ENCODE results near the gene TBL1X. TPM values are rescaled to one million over a fixed set of nuclear protein-coding genes. Genes with fewer than 3 reads are reported as not detected.
"Not testable (repeated sequence)": the region's sequence is repeated elsewhere in the genome, so short reads cannot be mapped to it uniquely, and the experiment has no call there.

TBL1X gene
- total RNA-seq, 1 donor from 2014 or later = 15.4 TPM

DNA sequence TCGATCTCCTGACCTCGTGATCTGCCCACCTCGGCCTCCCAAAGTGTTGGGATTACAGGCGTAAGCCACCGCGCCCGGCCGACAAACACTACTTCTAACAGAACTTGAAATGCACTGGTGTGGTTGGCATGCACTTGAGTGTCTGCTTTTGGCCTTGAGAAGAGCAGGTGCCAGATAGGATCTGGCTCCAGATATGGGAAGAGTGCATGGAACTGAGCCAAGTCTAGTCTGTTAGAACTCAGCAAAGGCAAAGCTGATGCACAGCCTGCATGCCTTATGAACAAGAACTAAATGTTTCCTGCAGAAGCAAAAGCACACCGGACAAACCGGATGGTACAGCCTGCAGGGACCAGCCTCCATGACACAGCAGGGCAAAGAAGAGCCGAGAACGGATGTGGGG is 35.1 kb upstream of the TBL1X start:
- no peak for DNase-seq (ENCODE audit: low spot score in 2 of 2)
- Histone ChIP-seq H3K36me3 (no peaks in the 10 kb centered on the region), H3K4me3 (no peak overlapping the region), H3K9me3 (no peaks in the 10 kb centered on the region), H3K27ac (no peak overlapping the region), H3K27me3 (no peaks in the 10 kb centered on the region), H3K4me1 (no peaks in the 10 kb centered on the region)
- intact Hi-C loops (cut with DNase I) = no loop called here
- TF ChIP-seq, protein P1, sequence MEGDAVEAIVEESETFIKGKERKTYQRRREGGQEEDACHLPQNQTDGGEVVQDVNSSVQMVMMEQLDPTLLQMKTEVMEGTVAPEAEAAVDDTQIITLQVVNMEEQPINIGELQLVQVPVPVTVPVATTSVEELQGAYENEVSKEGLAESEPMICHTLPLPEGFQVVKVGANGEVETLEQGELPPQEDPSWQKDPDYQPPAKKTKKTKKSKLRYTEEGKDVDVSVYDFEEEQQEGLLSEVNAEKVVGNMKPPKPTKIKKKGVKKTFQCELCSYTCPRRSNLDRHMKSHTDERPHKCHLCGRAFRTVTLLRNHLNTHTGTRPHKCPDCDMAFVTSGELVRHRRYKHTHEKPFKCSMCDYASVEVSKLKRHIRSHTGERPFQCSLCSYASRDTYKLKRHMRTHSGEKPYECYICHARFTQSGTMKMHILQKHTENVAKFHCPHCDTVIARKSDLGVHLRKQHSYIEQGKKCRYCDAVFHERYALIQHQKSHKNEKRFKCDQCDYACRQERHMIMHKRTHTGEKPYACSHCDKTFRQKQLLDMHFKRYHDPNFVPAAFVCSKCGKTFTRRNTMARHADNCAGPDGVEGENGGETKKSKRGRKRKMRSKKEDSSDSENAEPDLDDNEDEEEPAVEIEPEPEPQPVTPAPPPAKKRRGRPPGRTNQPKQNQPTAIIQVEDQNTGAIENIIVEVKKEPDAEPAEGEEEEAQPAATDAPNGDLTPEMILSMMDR (IDR thresholded peaks at IDR 0.05) = no peak

DNA sequence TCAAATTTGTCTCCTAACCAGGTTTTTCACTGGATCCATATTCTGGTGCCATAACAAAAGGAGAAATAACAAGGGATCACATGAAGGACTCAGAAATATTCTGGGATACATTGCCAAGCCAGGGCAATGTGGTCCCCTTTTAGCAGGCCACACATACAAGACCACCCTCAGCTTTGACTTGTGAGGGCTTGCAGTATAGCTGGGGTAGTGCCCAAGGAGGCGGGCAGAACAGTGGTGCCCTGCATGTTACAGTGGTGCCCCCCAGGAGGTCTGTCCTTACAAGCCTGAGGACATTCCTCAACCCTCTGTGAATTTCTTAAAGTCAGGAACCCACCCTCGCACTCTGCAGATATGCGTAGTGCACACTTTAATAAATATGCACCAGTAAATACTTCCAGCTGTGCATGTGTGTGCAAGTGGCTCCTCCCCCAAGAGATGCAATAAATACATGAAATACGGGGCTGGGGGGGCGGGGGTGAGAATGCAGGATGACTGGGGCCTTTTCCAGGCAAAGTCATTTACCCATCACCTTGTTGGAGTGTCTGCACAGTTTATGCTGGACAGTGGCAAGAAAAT is 34.4 kb upstream of the TBL1X start:
- Histone ChIP-seq H3K4me3 (no peak overlapping the region), H3K27ac (no peak overlapping the region), H3K4me1 (no peaks in the 10 kb centered on the region), H3K27me3 (no peaks in the 10 kb centered on the region), H3K9me3 (no peaks in the 10 kb centered on the region), H3K36me3 (no peaks in the 10 kb centered on the region)
- DNase-seq (ENCODE audit: low spot score in 2 of 2) = no peak
- TF ChIP-seq, protein P1 (IDR thresholded peaks at IDR 0.05) = no peak
- intact Hi-C loops (cut with DNase I) = no loop called here

DNA sequence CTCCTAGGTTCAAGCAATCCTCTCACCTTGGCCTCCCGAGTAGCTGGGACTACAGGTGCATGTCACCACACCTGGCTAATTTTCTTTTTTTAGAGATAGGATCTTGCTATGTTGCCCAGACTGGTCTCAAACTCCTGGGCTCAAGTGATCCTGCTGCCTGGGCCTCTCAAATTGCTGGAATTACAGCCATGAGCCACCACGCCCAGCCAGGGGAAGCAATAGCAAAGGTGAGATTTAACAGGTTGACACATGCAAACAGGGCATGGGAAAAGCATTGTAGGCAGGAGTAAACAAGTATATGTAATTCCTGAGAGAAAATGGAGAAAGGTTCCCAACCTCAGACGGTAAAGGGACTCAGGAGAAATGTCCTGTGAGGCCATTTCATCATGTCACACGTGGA is 33.6 kb upstream of the TBL1X start:
- Histone ChIP-seq H3K27ac (no peak overlapping the region), H3K4me3 (no peak overlapping the region), H3K4me1 (no peaks in the 10 kb centered on the region), H3K9me3 (no peaks in the 10 kb centered on the region), H3K27me3 (no peaks in the 10 kb centered on the region), H3K36me3 (no peaks in the 10 kb centered on the region)
- intact Hi-C loops (cut with DNase I) = no loop called here
- TF ChIP-seq, protein P1 (IDR thresholded peaks at IDR 0.05) = no peak
- DNase-seq (ENCODE audit: low spot score in 2 of 2) = no peak

DNA sequence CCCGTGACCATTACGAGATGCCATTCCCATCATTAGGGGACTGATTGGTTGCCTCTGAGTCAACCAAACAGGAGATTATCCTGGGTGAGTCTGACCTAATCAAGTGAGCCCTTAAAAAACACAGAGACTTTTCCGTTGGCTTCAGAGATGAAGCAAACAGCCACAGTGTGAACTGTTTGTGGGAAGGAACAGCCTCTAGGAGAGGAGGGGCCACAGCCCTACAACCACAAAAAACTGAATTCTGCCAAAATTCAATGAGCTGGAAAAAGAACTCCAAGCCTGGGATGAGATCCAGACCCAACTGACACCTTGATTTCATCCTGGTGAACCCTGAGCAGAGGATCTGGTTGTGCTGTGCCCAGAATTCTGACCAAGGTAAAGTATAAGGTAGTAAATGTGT is 31.3 kb upstream of the TBL1X start:
- intact Hi-C loops (cut with DNase I) = no loop called here

DNA sequence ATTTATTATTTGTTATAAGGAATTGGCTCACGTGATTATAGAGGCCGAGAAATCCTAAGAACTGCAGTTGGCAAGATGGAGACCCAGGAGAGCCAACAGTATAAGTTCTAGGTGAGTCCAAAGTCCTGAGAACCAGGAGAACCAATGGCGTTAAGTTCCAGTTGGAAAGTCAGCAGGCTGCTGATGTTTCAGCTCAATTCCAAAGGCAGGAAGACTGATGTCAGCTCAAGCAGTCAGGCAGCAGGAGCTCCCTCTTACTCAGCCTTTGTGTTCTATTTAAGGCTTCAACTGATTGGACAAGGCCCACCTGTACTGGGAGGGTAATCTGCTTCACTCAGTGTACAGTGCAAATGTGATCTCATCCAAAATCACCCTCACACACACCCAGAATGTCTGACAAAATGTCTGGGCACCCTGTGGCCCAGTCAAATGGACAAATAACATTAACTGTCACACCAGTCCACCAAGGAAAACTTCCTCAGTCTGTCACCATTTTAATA is 30.8 kb upstream of the TBL1X start:
- Histone ChIP-seq H3K27me3 (no peaks in the 10 kb centered on the region), H3K36me3 (no peaks in the 10 kb centered on the region), H3K9me3 (no peaks in the 10 kb centered on the region), H3K27ac (no peak overlapping the region), H3K4me1 (peaks cover 0 to under 1% of the 10 kb centered on the region in 2 donors), H3K4me3 (no peak overlapping the region)
- TF ChIP-seq, protein P1 (IDR thresholded peaks at IDR 0.05) = no peak
- intact Hi-C loops (cut with DNase I) = no loop called here
- no peak for DNase-seq (ENCODE audit: low spot score in 2 of 2)

More for the DNA sequence above, 31.3 kb upstream of the TBL1X start:
- no peaks in the 10 kb centered on the region for H3K4me1 ChIP-seq
- H3K9me3 ChIP-seq = no peaks in the 10 kb centered on the region
- no peak overlapping the region for H3K4me3 ChIP-seq
- H3K36me3 ChIP-seq = no peaks in the 10 kb centered on the region
- no peak for DNase-seq (ENCODE audit: low spot score in 2 of 2)
- no peak overlapping the region for H3K27ac ChIP-seq
- TF ChIP-seq, protein P1 (IDR thresholded peaks at IDR 0.05) = no peak
- H3K27me3 ChIP-seq = no peaks in the 10 kb centered on the region

DNA sequence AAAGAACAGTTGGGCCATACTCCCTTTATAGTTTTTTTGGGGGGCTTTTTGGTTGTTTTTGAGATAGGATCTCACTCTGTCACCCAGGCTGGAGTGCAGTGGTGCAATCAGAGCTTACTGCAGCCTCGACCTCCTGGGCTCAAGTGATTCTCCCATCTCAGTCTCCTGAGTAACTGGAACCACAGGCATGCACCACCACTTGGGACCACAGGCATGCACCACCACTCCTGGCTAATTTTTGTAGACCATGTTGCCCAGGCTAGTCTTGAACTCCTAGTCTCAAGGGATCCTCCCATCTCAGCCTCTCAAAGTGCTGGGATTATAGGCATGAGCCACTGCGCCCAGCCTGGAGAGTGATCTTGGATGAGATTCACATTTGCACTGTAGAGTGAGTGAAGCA is 29.8 kb upstream of the TBL1X start:
- H3K27me3 ChIP-seq; H3K9me3 ChIP-seq; H3K36me3 ChIP-seq; H3K4me3 ChIP-seq; DNase-seq (ENCODE audit: low spot score in 2 of 2); H3K27ac ChIP-seq; intact Hi-C loops (cut with DNase I): not testable (repeated sequence)
- peaks cover 0 to 10% of the 10 kb centered on the region in 2 donors for H3K4me1 ChIP-seq
